Left colon (tissue), 2 donors: Measurements from ENCODE around the gene SKAP1. TPM values are rescaled to one million over a fixed set of nuclear protein-coding genes. Genes with fewer than 3 reads are reported as not detected.
"Not testable (repeated sequence)": the region's sequence is repeated elsewhere in the genome, so short reads cannot be mapped to it uniquely, and the experiment has no call there.

Experiments
- ATAC-seq: fragments of 200-7000 bp; cut with Tn5 transposase; one replicate; pipeline ENCODE4 v1.9.1; 2020; ENCODE audit warnings: mild to moderate bottlenecking, moderate library complexity
- DNase-seq, 2 donors: peaks; one replicate each; pipeline ENCODE4 v3.0.0-alpha.2; 2020
- intact Hi-C, 2 donors: fragments of 100-400 bp; cut with DNase I in 1 of 2; cut with micrococcal nuclease in 1 of 2; formaldehyde crosslinking; loops; one replicate each; pipeline versions ENCODE4 v1.11.2 to v1.14.0; 2022; cut with DNase I, micrococcal nuclease
- total RNA-seq, 2 donors: library from RNA; stranded (reverse); fragmentation: NEBNext Ultra II Directional; extraction: Animal tissue kit (Norgen Biotek cat#: 25700); gene quantifications; one replicate each; pipeline ENCODE4 v1.2.1, GENCODE V29; 2021
- donor health status: DM: no; HTN: no; CAD: no.
- donor health status: DM: yes; HTN: yes; CAD: no.

The SKAP1 gene
- total RNA-seq, 2 donors from 2014 or later, result 1.2 to 2.5 TPM

- DNase-seq (no peak), ATAC-seq (no peak)
- intact Hi-C loops, result no loop called here
Observed at GRCh38 chr17:48211011-48211410, 219.0 kb downstream of the SKAP1 start.

DNA sequence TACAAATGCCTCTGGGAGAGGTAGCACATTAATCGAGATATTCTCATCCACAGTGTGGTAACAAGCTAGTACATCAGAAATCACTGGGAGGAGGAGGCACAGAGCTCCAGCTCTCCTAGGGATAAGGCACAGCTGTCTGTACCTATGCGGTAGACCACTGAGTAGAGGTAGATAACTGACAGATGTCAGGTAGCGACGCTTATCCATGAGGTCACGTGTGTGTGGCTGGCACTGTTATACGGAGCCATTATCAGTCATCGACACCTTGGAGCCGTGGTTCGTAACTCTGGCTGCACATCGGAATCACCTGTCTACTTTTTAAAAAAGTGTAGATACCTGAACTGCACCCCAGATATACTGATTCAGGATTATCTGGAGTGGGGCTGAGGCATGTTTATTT is 220.0 kb downstream of the SKAP1 start:
- no peak for DNase-seq
- ATAC-seq, result no peak
- intact Hi-C loops, result no loop called here

DNA sequence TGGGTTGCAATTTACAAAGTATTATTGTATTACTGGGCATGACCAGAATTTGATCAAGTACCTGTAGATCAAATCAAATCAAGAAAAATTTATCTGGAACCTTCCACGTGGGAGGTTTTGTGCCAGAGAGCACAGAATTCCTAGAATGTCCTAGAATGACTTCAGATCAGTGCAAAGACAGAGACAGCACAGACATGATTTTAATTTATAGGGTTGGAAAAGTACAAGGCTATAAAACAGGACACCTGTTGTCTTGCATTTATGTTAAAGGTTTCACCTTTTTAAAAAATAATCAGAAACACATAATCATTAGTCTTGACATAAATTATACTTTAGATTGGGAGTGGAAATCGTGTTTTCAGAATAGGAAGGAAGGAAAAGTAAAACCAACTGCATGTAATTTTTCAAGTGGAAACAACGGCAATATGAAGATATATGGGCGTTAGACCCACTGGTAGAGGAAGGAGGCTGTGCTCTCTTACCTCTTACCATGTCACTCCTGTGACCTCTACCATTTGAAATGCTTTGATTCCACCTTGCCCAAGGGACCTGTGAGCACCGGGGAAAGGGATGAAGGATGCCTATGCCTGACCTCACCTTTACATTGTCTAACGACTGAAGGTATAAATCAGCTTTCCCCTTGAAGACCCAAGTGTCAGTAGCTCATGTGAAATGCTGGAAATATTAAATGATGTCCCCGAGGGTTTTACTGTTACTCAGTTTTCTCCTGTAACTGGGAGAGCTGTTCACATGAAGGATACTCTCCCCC is 222.1 kb downstream of the SKAP1 start:
- DNase-seq (no peak), ATAC-seq (no peak)
- intact Hi-C loops, result no loop called here

- DNase-seq, intact Hi-C loops, ATAC-seq: not testable (repeated sequence)
Observed at GRCh38 chr17:48207036-48207435, 223.0 kb downstream of the SKAP1 start.

GRCh38 chr17:48202959-48203358 is 227.1 kb downstream of the SKAP1 start:
- DNase-seq, result no peak
- no peak for ATAC-seq
- intact Hi-C loops, result no loop called here

- intact Hi-C loops, result no loop called here
- ATAC-seq, result peak; percentile 99
- peak in 1 of 2 donors; percentile 49 for DNase-seq
Observed at GRCh38 chr17:48198950-48199541, 231.0 kb downstream of the SKAP1 start.

DNA sequence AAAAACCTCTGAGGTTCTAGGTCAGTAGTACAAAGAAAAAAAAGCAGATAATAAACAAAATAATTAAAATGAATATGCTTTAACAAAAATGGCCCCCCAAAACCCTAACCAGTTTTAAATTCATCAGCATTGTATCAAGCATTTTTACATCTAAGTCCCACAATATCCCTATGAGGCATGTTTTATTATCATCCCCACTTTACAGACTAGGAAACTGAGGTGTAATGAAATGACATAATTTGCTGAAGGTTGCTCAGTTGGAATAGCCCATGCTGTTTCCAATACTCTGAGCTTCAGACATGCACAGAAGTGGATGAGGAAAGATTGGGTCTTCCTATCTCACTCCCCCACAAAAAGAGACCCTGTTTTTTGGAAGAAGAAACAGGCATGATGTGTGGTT is 234.1 kb downstream of the SKAP1 start:
- no peak for DNase-seq
- intact Hi-C loops, result no loop called here
- no peak for ATAC-seq

DNA sequence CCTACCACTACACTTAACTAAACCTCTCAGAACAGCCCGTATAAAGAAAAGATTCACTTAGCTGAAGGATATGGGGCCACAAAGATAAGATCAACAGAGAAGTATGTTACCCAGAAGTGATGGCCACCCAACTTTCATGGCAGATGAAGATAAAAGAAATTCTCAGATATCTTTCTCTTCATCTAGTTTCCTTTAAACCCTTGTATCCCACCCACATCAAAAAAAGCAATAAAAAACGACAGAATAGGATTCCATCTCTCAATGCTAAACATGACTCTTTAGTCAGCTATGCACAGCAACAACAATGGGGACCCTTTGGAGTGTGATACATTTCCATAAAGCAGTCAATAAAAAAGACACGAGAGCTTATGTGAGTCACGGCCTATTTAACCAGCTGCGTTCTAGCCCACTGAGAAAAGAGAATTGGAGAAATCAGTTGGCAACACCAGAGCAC is 235.9 kb downstream of the SKAP1 start:
- intact Hi-C loops, result no loop called here
- DNase-seq (no peak), ATAC-seq (no peak)

- DNase-seq (no peak), ATAC-seq (no peak)
- intact Hi-C loops, result no loop called here
Observed at GRCh38 chr17:48192321-48192731, 237.7 kb downstream of the SKAP1 start.

GRCh38 chr17:48191362-48191761 is 238.7 kb downstream of the SKAP1 start:
- intact Hi-C loops, result no loop called here
- no peak for ATAC-seq
- no peak for DNase-seq

- intact Hi-C loops, result no loop called here
- no peak for DNase-seq
- ATAC-seq, result no peak
Observed at GRCh38 chr17:48190871-48191270, 239.1 kb downstream of the SKAP1 start.

GRCh38 chr17:48187872-48188608 is 242.0 kb downstream of the SKAP1 start:
- no peak for DNase-seq
- intact Hi-C loops, result no loop called here
- ATAC-seq, result peak; percentile 12

GRCh38 chr17:48186317-48186716 is 243.7 kb downstream of the SKAP1 start:
- ATAC-seq, DNase-seq, intact Hi-C loops: not testable (repeated sequence)

DNA sequence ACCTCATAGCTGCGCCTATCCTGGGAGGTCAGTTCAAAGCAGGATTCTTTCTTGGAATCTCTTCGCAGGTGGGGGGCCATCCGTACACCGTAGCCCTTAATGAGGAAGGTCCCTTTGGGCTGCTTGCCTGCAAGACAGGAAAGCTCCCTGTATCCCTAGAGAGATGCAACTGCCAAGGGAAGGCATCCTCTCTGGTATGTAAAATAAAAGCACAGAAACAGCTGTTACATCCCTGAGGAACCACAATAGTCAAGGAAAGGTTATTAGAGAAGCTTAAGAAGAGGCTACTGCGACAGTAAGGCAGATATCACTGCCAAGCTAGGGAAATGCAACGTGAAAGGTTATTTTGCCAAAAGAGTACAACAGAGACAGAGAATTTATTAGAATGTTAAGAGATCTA is 245.3 kb downstream of the SKAP1 start:
- ATAC-seq, result no peak
- no peak for DNase-seq
- intact Hi-C loops, result no loop called here

DNA sequence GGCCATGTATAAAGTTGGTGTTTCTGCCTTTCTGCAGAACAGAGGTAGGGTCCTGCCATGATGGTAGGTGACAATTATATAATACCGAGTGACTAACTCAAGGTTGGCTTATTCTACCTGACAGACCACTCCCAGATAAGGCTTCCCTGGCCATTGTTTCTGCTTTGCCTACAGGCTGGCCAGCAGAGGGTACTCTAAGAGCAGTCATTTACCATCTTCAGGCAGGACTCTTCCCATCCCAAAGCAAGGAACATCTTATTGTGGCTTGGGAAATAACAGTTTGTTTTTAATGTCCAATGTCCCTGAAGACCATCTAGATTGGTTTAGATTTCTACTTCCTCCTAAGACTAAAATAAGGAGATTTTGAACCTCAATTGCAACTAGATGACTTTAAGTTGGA is 248.4 kb downstream of the SKAP1 start:
- intact Hi-C loops, result no loop called here
- ATAC-seq (peak; percentile 86), DNase-seq (no peak)

DNA sequence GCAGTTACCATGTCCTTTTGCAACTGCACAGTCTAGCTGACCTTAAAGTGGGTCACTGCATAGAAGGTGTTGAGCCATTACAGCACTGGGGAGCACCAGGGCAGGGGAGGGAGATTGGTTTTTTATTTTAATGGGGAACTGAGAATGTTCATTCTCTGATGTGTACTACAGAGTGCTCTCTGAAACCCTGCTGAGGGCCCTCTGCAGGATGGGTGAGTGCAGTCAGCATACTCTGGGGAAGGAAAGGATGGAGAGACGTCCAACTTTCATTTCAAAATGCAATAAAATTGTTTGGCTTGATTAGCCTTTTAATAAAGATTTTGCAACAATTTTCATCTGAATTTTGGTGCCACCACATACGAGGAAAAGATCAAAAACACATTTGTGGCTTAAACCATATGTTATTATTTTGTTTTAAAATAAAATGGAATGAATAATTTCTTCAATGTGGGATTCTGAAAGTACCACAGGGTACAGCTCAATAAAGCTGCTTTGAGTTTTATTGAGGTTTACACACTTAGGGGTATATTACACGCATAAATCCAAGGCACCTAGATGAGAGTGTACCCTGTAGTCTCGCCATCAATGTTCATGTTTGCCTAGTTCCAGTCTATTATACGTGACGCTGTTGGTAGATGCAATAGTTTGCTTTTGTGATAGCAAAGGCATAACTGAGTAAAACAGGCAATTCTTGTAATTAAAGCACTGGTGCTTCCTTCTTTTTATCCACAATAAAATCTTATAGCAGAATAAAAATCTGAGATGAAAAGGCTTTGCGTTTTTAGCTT is 249.0 kb downstream of the SKAP1 start:
- intact Hi-C loops, result no loop called here
- no peak for DNase-seq
- peak; percentile 52 for ATAC-seq

GRCh38 chr17:48179071-48179945 is 250.7 kb downstream of the SKAP1 start:
- intact Hi-C loops, result no loop called here
- DNase-seq, result no peak
- ATAC-seq, result no peak

DNA sequence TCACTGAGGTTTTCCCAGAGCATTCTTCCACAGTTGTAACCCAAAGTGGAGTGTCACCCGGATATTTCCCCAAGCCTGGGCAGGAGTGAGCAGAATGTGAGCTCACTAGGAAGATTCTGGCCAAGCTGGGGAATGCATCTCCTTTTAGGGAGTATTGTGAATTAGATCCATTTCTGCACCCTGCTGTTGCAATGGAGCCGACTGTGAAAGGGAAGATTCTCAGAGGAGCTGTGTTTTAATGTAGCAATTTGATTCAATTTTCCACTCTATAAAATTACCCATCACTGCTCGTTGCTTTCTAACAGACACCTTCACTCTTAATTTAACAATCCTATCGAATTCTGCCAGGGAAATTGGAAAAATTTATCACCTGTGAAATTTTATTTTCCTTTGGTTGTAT is 251.7 kb downstream of the SKAP1 start:
- DNase-seq (no peak), ATAC-seq (no peak)
- intact Hi-C loops, result no loop called here
